AG09319 (cell line): ENCODE results near the gene KCNC3.

Source experiments
- DNase-seq: peaks from one replicate; pipeline ENCODE4 v3.0.0-alpha.2; 2010; ENCODE audit warnings: low read depth; ENCODE audit errors: extremely low read depth
- TF ChIP-seq, protein P1 (sequence below): IDR thresholded peaks from 2 replicates; pipeline ENCODE4 v1.5.1; 2011; ENCODE audit warnings: low read depth, mild to moderate bottlenecking, inconsistent platforms, low read length, moderate library complexity

KCNC3 gene

DNA sequence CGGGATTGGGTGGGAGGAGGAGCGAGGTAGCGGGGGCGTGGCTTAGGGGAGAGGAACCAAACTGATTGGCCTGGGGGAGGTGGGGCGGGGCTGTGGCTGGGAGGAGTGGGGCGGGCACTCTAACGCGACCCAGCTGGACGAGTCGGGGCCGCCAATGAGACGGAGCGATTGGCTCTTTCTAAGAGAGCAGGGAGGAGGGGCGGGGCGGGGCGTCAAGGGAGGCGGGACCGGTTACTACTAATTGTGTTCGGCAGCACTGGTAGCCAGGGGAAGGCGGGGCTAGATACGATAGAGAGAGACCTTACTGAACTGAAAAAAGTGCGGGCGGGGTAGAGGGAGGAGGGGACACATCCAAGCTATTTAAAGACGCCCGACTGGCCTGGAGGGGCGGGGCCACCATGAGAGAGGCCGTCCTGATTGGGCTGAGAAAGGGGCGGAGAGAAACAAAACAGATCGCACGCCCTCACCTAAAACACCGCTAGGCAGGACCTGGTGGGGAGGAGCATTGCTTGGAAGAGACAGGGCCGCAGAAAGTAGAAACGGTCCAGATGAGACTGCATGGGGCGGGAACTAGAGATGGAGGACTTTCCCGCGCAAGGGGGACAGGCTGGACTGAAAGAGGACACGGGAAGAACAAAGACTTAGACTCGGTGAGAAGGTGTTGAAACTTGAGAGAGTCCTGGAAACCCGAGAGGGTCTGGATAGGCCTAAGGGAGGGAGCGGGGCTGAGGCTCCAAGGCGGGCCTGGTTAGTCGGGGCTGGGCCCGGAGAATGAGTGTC, at the start of gene KCNC3:
KCNC3 (minus strand) TSS at position 232 of the 780 bp plus-strand sequence. CDS start 295 bp downstream, outside the sequence.
- peak; percentile 80 for DNase-seq
- TF ChIP-seq, protein P1, sequence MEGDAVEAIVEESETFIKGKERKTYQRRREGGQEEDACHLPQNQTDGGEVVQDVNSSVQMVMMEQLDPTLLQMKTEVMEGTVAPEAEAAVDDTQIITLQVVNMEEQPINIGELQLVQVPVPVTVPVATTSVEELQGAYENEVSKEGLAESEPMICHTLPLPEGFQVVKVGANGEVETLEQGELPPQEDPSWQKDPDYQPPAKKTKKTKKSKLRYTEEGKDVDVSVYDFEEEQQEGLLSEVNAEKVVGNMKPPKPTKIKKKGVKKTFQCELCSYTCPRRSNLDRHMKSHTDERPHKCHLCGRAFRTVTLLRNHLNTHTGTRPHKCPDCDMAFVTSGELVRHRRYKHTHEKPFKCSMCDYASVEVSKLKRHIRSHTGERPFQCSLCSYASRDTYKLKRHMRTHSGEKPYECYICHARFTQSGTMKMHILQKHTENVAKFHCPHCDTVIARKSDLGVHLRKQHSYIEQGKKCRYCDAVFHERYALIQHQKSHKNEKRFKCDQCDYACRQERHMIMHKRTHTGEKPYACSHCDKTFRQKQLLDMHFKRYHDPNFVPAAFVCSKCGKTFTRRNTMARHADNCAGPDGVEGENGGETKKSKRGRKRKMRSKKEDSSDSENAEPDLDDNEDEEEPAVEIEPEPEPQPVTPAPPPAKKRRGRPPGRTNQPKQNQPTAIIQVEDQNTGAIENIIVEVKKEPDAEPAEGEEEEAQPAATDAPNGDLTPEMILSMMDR, result no peak

- TF ChIP-seq, protein P1, result no peak
Observed at GRCh38 chr19:50378863-50379236, 49.7 kb upstream of the KCNC3 start.

GRCh38 chr19:50378169-50378862, 49.1 kb upstream of the KCNC3 start:
- TF ChIP-seq, protein P1, result no peak

More at GRCh38 chr19:50378863-50379236, 49.7 kb upstream of the KCNC3 start:
- DNase-seq, result no peak

DNA sequence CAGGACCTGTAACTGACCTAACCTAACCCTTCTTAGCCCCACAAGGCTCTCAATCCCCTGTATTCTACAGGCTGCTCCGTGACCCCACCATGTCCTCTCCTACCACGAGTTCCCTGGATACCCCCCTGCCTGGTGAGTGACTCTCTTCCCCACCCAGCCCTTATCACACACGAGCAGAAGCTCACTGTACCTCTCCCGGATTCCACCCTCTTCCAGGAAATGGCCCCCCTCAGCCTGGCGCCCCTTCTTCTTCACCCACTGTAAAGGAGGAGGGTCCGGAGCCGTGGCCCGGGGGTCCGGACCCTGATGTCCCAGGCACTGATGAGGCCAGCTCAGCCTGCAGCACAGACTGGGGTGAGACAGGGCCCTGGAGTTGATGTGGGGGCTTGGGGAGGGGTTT, 48.3 kb upstream of the KCNC3 start:
- TF ChIP-seq, protein P1, result no peak
- DNase-seq, result no peak

More at GRCh38 chr19:50378169-50378862, 49.1 kb upstream of the KCNC3 start:
- no peak for DNase-seq

GRCh38 chr19:50377051-50377461, 47.9 kb upstream of the KCNC3 start:
- DNase-seq, result no peak
- TF ChIP-seq, protein P1, result no peak

GRCh38 chr19:50376166-50377050, 47.2 kb upstream of the KCNC3 start, which contains the start of gene NR1H2:
Gene NR1H2 (plus strand): TSS chr19:50376457. CDS start chr19:50377606, 1,149 bp downstream.
- peak; percentile 95 for DNase-seq
- TF ChIP-seq, protein P1, result no peak
